ENCODE results near the gene DNM3. TPM values are rescaled to one million over a fixed set of nuclear protein-coding genes. Genes with fewer than 3 reads are reported as not detected.

The DNM3 gene
- total RNA-seq, 1 experiment from 2014 or later: 2.7 TPM

DNA sequence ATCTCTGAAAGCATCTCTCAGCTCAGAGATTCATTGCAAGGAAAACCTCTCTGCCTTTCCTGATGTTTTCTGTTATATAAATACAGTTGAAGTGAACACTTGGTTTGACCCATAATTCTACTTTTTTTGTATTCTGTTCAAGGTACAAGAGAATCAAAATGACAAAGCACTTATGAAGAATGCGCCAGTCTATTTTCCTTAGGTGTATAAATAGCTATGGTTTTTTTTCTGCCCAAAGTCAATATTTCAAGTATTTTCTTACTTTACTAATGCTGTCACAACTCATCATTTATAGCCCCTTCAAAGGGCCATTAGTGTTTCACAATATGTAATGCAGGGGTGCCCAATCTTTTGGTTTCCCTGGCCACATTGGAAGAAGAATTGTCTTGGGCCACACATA is 436.7 kb downstream of the DNM3 start:
- Histone ChIP-seq H3K79me1 (ENCODE audit: insufficient read depth, low read depth, low read length, poor library complexity, severe bottlenecking) (no peaks in the 10 kb centered on the region), H2AK5ac (ENCODE audit: insufficient read length, low read length) (no peak overlapping the region), H3T11ph (ENCODE audit: low read length) (no peak overlapping the region), H3K27me3 (ENCODE audit: insufficient read depth, low read length) (no peaks in the 10 kb centered on the region), H3K18ac (ENCODE audit: insufficient read length, low read depth, low read length) (no peak overlapping the region), H3K56ac (ENCODE audit: insufficient read length, low read depth, low read length) (no peak overlapping the region), H3K14ac (ENCODE audit: insufficient read depth, low read length) (no peak overlapping the region), H3K23me2 (ENCODE audit: insufficient read length, low read depth, low read length, poor library complexity, severe bottlenecking) (no peaks in the 10 kb centered on the region), H3K4me1 (ENCODE audit: insufficient read depth, low read length) (0 out of 2 replicates have a peak, but pooled peaks cover 8% of the 10 kb centered on the region), H2BK12ac (ENCODE audit: insufficient read length, low read depth, low read length) (no peak overlapping the region), H4K5ac (ENCODE audit: insufficient read length, low read depth, low read length) (no peak overlapping the region), H4K91ac (ENCODE audit: insufficient read length, low read depth, low read length) (no peak overlapping the region), H2BK20ac (ENCODE audit: low read depth, low read length, poor library complexity, severe bottlenecking) (no peak overlapping the region), H2AFZ (ENCODE audit: low read length) (no peak overlapping the region), H3K23ac (ENCODE audit: insufficient read length, low read depth, low read length) (no peak overlapping the region), H3K4ac (ENCODE audit: low read depth, low read length) (no peak overlapping the region), H2BK15ac (ENCODE audit: low read depth, low read length) (no peak overlapping the region), H2BK120ac (ENCODE audit: low read depth, low read length, poor library complexity, severe bottlenecking) (no peak overlapping the region), H3K27ac (ENCODE audit: insufficient read length, low read depth, low read length) (no peak overlapping the region), H2BK5ac (ENCODE audit: insufficient read length, low read length) (no peak overlapping the region), H4K8ac (replicated peaks; ENCODE audit: insufficient read length, low read depth, low read length) (no peak overlapping the region), H3K79me2 (ENCODE audit: insufficient read depth, low read length) (no peaks in the 10 kb centered on the region), H3K4me2 (ENCODE audit: insufficient read depth, insufficient read length, low read length) (no peak overlapping the region), H3K9ac (ENCODE audit: extremely low read depth, insufficient read length, low read length) (no peak overlapping the region), H3K9me3 (ENCODE audit: control insufficient read depth, low read depth, low read length) (no peaks in the 10 kb centered on the region), H4K20me1 (ENCODE audit: control insufficient read depth, insufficient read depth, insufficient read length) (no peaks in the 10 kb centered on the region)
- WGBS (ENCODE audit: extremely low coverage, insufficient read length, low lambda C conversion rate): no CpG with 5 or more reads among the region's 1 CpG
- Mint-ChIP-seq H3K27me3 (ENCODE audit: low read depth) (no peaks in the 10 kb centered on the region; the same call in 1 of the 2 replicates), H3K4me1 (peaks cover 32 to 35% of the 10 kb centered on the region in 2 experiments), H3K9me3 (no peaks in the 10 kb centered on the region; a peak in 2 of 5 replicates), H3K36me3 (ENCODE audit: insufficient read depth in 1 of 3, low read depth in 3 of 3) (peaks cover 0 to 1% (median 0%) of the 10 kb centered on the region in 3 experiments; a peak in 2 of 7 replicates), H3K27ac (peak overlapping the region in 1 of 3 experiments; percentile 71; a peak in 1 of 7 replicates), H3K4me3 (no peak overlapping the region)
- DNase-seq: no peak
- TF ChIP-seq, protein P1, sequence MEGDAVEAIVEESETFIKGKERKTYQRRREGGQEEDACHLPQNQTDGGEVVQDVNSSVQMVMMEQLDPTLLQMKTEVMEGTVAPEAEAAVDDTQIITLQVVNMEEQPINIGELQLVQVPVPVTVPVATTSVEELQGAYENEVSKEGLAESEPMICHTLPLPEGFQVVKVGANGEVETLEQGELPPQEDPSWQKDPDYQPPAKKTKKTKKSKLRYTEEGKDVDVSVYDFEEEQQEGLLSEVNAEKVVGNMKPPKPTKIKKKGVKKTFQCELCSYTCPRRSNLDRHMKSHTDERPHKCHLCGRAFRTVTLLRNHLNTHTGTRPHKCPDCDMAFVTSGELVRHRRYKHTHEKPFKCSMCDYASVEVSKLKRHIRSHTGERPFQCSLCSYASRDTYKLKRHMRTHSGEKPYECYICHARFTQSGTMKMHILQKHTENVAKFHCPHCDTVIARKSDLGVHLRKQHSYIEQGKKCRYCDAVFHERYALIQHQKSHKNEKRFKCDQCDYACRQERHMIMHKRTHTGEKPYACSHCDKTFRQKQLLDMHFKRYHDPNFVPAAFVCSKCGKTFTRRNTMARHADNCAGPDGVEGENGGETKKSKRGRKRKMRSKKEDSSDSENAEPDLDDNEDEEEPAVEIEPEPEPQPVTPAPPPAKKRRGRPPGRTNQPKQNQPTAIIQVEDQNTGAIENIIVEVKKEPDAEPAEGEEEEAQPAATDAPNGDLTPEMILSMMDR (conservative IDR thresholded peaks at IDR 0.05): no peak
